ENCODE data around the gene NDRG2.

Gene NDRG2

DNA sequence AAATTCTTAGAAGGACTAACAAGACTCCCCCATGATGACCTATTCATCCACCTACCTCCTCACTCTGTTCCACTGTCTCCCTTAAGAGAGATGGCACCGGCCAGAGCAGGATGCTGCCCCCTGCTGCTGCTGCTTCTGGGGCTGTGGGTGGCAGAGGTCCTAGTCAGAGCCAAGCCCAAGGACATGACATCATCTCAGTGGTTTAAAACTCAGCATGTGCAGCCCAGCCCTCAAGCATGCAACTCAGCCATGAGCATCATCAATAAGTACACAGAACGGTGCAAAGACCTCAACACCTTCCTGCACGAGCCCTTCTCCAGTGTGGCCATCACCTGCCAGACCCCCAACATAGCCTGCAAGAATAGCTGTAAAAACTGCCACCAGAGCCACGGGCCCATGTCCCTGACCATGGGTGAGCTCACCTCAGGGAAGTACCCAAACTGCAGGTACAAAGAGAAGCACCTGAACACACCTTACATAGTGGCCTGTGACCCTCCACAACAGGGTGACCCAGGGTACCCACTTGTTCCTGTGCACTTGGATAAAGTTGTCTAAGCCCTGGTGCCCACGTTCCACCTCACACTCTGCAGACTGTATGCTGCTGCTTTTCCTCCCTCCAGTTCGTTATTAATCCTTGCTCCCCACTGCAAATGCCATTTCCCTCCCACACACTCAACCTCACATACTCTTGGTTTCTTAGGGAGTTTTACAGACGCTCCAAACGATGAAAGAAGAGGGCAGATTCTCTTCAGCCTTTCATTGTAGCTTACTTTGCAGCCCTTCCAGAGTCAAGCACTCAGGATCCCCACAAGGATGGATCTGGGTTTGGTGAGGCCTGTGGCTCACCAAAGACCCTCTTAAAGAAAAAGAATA, 33.2 kb upstream of the NDRG2 start, which contains the start of gene RNASE8:
Gene RNASE8, plus strand, starts transcription at position 20 of the 873 bp plus-strand sequence. Its CDS starts 71 bp downstream, at position 91.
- CTCF ChIA-PET = interaction anchor here (0.5 to 1.8 kb wide), 7 partner anchors 12 to 746 kb away, joined by 3 to 6 read pairs (median 4); partner anchors contain the start of gene ARHGEF40
- POLR2A ChIA-PET = interaction anchor here (0.6 kb wide), 1 partner anchor 13 kb away, joined by 3 read pairs; no protein-coding TSS in a partner anchor
- no peak for TF ChIP-seq ZNF184 (tag by site-specific recombination; IDR thresholded peaks at IDR 0.05)
- no peak for TF ChIP-seq ELK4 (IDR thresholded peaks at IDR 0.05; ENCODE audit: borderline replicate concordance, low read depth, low read length)
- TF ChIP-seq YY1 (tag by site-specific recombination; IDR thresholded peaks at IDR 0.05) = no peak
- no peak for TF ChIP-seq REST (tag by site-specific recombination; IDR thresholded peaks at IDR 0.05)
- TF ChIP-seq ZNF335 (tag by site-specific recombination; conservative IDR thresholded peaks at IDR 0.05) = no peak
- TF ChIP-seq ZNF626 (tag by site-specific recombination; IDR thresholded peaks at IDR 0.05) = no peak
- no peak for TF ChIP-seq PRDM2 (tag by site-specific recombination; IDR thresholded peaks at IDR 0.05; ENCODE audit: borderline replicate concordance)
- TF ChIP-seq ATF2 (tag by site-specific recombination; IDR thresholded peaks at IDR 0.05; ENCODE audit: low read depth) = peak; percentile 70
- 0 out of 2 replicates have a peak, but pooled peaks have one; percentile 20 for TF ChIP-seq ZNF629 (tag by site-specific recombination; IDR thresholded peaks at IDR 0.05)
- TF ChIP-seq ZIC2 (tag by site-specific recombination; IDR thresholded peaks at IDR 0.05) = peak; percentile 38; the same call in 1 of the 2 replicates
- no peak for TF ChIP-seq ZNF501 (tag by site-specific recombination; IDR thresholded peaks at IDR 0.05)
- no peak for TF ChIP-seq MZF1 (tag by site-specific recombination; IDR thresholded peaks at IDR 0.05; ENCODE audit: borderline replicate concordance)
- no peak for TF ChIP-seq ZSCAN16 (tag by site-specific recombination; IDR thresholded peaks at IDR 0.05)
- no peak for TF ChIP-seq ZNF350 (tag by site-specific recombination; IDR thresholded peaks at IDR 0.05)
- TF ChIP-seq ZNF280C (tag by site-specific recombination; IDR thresholded peaks at IDR 0.05) = no peak
- TF ChIP-seq, protein P1, sequence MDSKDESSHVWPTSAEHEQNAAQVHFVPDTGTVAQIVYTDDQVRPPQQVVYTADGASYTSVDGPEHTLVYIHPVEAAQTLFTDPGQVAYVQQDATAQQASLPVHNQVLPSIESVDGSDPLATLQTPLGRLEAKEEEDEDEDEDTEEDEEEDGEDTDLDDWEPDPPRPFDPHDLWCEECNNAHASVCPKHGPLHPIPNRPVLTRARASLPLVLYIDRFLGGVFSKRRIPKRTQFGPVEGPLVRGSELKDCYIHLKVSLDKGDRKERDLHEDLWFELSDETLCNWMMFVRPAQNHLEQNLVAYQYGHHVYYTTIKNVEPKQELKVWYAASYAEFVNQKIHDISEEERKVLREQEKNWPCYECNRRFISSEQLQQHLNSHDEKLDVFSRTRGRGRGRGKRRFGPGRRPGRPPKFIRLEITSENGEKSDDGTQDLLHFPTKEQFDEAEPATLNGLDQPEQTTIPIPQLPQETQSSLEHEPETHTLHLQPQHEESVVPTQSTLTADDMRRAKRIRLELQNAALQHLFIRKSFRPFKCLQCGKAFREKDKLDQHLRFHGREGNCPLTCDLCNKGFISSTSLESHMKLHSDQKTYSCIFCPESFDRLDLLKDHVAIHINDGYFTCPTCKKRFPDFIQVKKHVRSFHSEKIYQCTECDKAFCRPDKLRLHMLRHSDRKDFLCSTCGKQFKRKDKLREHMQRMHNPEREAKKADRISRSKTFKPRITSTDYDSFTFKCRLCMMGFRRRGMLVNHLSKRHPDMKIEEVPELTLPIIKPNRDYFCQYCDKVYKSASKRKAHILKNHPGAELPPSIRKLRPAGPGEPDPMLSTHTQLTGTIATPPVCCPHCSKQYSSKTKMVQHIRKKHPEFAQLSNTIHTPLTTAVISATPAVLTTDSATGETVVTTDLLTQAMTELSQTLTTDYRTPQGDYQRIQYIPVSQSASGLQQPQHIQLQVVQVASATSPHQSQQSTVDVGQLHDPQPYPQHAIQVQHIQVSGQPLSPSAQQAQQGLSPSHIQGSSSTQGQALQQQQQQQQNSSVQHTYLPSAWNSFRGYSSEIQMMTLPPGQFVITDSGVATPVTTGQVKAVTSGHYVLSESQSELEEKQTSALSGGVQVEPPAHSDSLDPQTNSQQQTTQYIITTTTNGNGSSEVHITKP (tag by site-specific recombination; IDR thresholded peaks at IDR 0.05) = peak; percentile 35; the same call in 1 of the 2 replicates
- peak; percentile 35; the same call in 1 of the 2 replicates for TF ChIP-seq ZFHX2 (tag by site-specific recombination; conservative IDR thresholded peaks at IDR 0.05)

More for the DNA sequence above, 33.2 kb upstream of the NDRG2 start, which contains the start of gene RNASE8:
- no peaks in the 10 kb centered on the region; the same call in 1 of the 2 replicates for H3K4me1 ChIP-seq (ENCODE audit: control insufficient read depth, insufficient read depth, low read length)
- no peaks in the 10 kb centered on the region for H3K36me3 ChIP-seq (ENCODE audit: control insufficient read depth in 2 of 2, insufficient read depth in 1 of 2, low read length in 2 of 2)
- H3K4me3 ChIP-seq (ENCODE audit: low read depth, low read length) = no peak within 1 kb of the TSS
- H3K9me3 ChIP-seq (ENCODE audit: control insufficient read depth, insufficient read depth, low read depth, low read length) = no peaks in the 10 kb centered on the region
- no peak within 1 kb of the TSS for H3K27ac ChIP-seq (ENCODE audit: extremely low read depth, low read depth, low read length)
